ENCODE measurements around the gene ANKRD63.

The ANKRD63 gene

DNA sequence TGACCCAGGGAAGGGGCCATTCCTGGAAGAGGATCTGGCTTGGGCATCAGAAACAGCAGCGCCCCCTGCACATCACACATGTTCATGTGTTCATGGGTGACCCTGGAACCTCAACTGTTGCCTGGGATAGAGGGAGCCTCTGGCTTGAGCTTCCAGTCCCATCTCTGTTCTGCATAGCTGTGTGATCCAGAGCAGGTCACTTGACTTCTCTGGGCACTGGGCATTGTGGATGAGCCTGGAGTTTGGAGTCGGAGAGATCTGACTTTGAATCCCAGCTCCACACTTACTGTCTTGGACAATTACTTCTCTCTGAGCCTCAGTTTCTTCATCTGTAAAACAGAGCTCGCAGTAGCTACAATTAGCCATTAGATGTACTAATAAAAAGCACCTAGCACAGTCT, 28.4 kb downstream of the ANKRD63 start:
- DNase-seq: no peak

DNA sequence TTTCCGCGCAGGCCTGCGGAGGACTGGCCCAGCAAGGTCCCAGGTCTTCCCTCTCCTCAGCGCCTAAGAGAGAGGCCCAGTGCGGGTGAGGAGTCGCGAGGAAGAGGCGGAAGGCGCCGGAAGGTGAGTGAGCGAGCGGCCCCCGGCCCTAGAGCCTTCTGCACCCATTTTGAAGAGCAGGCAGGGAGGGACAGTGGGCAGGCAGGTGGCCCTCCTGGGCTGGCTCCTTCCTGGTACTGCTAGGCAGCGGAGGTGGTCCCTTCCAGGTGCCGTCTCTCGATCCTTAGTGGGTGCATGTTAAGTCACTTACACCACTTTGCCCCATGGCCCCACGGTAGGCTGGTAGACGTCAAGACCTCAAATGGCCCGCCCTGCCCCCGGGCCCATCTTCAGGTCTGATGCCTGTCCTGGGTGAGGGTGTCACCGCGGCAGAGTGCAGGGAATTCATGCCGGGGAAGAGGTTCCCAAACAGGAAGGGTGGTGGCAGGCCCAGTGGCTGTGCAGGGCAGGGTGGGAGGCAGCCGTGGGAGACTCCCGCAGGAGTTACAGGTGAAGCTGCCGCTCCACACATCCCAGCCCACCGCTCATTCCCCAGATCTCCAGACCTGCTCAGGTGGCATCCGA, 29.6 kb downstream of the ANKRD63 start:
- DNase-seq: no peak

DNA sequence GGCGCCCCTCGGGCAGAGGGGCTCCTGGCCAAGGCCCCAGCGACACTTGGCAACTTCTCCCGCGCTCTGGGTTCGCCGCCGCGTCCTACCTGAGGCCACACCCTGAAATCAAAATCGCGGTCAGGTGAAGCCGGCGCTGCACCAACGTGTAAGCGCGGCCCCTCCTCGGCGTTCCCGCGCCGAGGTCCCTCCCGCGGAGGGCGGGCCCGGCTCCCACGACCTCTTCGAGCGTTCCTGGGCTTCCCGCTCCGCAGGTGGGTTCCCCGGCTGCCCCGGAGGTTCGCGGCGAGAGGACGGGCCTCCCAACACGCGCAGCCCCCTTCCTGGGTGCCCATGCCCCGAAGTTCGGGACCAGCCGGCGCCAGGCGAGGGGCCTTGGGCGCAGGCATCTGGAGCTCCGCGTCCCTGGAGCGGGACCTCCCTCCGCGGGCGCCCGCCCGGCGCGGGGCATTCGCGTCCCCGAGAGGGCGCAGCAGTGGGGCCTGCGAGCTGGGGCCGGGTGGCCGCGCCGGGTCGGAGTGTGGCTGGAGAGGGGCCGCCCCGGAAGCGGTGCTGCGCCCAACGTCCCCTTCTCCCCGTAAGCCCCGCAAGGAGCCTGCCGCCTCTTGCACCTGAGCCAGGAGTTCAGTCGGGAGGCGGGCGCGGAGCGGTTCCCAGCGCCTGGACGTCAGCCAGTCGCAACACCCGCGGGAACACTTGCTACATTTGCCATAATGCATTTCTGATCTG, 30.3 kb downstream of the ANKRD63 start:
- DNase-seq: no peak

DNA sequence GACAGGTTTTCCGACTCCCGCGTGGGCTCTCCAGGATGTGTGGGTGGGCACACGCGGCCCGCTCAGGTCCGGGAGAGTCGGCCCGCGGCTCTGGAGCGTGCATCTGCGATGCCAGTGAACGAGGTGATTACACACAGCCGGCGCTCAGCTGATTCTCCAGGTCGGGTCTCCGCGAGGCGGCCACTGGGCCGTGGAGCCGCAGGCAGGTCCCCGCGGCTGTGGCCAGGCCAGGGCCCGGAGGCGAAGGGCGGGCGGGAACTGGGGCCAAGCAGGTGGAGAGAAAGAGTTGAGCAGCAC, 30.8 kb downstream of the ANKRD63 start:
- no peak for DNase-seq

DNA sequence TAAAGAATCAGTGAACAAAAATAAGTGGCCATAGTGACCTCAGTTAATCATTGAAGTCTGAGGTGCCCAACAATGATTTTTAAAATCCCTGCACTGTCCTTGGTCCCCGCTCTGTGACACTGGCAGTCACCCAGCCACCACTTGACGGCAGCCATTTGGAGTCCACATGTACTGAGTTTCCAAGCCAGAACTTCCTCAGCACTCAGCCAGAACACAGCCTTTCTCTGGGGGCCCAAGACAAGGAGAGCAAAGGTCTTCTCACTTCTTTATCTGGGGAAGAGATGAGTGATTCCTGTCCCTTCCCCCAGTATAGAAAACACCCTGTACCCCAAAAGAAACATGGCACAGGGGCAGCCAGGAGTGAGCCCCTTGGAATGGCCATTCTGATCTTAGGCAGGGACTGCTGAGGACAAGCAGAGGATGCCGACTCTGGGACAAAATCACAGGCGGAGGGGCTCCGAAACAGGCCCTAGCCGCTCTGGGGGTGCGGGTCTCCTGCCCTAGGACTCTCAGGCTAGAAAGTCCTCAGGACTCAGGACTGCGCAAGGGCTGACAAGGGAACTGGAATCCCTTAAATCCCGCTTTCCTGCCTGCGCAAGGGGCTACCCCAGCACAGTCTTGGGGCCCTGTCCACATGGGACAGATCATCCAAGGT, 31.3 kb downstream of the ANKRD63 start:
- DNase-seq: no peak

DNA sequence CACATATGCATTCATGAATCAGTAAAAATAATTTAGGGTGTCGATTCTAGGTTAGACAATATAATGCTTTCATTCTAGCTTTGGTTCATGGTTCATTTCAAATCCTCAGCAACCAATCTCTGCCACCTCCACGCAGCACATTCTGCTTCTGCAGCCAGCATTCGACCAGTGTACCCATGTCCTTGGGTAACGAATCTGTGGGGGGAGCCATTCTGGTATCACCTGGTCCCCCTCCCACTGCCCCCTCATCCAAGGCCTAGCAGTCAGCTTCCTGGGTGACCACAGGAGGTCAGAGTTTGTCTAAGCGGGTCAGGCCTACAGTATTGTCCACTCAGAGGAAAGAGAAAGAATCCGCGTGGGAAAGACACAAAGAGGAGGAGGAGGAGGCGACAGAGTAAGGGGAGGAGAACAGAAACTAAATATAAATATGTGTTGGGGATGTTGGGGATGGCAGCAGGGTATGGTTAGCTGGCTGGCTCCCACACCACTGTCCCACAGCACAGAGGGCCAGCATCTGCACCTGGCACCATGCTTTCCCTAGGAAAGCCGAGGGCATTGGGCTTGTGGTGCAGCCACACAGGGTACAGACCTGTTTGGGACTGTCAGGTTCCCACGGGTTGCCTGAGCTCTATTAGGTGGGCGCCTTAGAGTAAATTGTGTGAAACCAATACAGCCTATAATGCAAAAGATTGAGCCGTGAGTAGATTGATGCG, 31.9 kb downstream of the ANKRD63 start:
- no peak for DNase-seq

DNA sequence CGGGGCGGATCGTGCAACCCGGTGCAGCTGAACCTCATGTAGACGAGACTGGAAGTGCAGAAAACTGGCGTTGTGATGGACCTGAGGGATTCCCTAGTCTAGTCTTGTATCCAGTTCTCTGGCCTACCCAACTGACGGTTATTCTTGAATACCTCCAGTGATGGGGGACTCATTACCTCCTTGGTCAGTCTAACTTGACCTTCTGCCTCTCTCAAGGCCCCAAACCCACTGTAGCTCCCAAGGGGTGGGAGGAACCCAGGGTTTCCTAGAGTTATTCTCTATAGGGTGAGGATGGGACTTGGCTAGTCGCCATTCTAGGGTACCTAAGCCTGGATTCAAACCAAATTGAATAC, 32.6 kb downstream of the ANKRD63 start:
- DNase-seq: no peak

DNA sequence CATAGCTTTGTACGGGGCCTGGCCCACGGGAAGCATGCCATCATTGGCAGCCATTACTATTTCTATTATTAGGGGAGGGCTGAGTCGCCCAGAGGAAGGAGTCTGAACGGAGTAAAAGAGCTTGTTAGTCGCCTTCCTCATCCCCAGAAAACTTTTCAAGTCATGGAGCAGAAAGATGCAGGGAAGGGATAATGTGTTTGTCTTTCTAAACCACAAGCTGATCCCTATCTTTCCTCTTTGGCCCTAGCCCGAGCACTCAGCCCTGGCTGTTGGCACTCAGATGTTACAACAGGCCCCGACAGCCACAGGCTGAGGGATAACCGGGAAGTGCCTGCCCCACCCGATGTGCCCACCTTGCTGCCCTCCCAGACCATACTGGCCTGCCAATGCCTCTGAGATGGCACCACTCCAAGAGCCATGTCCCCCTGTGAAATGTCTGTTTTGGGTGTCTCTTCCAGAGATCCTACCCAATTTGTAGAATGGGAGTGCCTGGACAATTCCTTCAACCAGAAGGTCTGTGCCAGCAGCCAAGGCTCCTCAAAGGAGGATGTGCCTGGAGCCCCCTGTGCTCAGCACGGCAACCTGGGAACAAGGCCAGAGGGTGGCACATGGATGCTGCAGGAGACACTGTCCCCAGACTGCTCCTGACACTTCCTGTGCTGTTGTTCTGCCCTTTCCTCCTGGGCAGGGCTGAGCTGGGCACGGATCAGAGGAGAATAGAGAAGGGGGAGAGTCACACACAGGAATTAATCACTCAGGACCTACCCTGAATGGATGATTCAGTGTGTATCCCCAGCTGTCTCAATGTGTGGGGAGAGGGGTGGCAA, 33.2 kb downstream of the ANKRD63 start:
- DNase-seq: no peak

DNA sequence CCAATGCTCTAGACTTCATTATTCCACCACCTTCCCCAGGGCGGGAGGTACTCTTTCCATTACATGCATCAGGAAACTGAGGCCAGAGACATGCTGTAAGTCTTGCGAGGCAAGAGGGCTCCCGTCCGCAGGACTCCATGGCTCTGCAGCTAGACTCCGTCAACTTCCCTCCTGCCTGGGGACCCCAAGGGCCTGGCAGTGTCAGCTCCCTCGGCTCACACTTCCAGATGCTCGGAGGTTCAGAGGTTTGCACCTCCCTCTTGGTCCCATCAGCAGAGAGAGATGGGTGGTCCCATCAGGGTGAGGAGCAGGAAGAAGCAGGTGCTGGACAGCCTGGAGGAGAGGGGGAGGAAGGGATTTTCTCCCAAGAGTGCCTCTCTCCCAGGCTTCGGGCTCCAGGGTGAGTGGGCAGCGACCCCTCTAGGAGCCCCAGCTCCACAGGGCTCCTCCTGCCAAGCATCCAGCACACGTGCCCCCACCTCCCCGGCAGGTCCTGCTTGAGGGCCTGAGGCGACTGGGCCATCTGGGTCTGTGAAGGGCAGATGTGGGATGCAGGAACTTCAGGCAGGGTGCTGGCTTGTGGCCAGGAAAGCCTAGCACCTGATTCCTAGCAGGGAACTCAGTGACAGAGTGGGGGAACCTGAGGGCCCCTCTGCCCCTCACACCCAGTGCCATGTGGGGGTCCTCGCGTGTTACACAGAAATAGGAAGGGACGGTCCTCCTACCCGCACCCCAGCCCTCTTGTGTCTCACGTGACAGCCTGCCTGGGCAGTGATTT, 34.7 kb downstream of the ANKRD63 start:
- DNase-seq: no peak

DNA sequence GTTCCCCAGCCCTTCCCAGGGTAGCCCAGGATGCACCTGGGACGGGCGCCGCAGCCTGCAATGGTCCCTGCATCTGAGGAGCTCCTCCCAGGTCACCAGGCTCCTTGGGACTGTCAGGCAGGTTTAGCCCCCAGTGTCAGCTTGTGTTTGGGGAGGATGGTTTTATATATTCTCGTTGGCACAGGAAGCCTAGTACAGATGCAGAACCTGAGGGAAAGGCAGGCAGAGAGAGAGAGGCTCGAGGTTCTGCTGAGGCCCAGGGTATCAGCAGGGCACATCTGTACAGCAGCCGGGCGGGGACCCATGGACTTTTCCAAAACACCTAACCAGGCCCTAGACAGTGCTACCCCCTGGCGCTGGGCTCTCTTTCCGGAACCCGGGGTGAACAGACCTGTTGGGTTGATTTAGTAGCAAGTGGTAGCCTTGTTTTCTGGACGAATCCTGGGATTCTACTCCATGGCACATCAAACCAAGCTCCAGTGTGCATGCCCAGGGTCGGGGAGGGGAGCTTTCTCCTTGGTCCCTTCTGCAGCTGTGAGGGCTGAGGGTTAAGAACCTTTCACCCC, 35.4 kb downstream of the ANKRD63 start:
- DNase-seq: no peak

DNA sequence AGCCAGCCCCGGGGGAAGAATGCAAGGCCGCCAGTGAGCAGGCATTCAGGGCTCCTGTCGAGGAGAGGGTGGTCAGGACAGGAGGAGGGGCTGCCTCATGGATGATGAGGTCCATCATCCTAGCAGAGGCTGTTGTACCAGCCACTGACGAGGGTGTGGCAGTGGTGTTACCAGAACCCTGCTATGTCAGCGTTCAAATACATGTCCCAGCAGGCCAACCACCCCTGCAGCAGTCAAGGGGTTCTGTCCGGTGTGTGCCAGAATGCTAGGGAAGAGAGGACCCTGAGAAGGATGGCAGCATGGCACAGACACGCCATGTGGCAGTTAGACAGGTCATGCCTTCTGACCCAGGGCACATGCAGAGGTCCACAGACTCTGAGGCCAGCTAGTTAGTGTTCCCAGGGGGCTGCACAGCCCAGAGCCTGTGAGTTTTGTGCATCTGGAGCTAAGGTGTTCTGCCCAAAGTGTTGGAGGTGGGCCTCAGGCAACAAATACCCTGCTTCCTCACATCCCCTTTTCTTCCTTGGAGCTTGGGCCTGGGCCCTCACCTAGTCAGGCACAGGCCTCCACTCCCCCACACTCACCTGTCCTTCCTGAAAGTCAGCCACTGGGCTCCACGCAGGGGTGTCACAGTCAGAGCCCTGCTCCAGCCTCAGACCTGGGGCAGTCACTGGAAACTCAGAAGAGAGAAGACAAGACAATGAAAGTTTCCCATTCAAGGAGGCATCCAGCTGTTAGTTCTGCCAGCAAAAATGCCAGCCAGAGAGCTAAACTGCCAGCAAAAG, 36.2 kb downstream of the ANKRD63 start:
- DNase-seq: no peak

DNA sequence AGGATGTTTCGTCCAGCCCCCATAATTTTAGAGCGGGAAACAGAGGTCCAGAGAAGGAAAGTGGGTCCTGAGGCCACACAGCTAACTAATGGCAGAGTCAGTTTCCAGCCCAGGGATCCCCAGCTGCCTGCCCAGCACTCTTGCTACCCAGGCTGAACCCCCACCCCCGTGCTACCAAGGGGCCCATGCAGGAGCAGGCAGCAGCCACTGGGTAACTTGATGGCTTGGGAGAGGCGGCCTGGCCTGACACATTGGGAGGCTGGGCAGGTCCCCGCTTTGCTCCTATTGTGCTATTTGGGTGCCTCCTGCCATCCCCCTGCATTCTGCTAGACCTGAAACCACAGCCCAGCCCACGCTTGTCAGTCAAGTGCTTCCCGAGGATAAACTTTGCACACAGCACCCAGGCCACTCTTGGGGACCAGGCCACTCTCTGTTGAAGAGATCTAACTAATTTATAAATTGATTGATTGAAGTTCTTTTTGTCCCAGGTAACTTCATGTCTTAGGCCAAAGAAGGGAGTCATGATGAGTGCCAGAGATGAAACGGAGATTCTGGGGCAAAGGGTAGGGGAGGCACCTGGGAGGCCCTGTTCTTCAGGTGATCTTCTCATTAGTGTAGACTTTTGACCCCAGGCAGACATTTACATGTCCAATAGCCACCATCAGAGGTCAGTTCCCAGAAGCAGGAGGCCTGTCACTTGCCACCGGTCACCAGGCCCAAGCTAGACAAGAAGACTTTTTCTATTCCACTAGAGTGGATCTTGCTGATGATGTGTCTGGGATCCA, 37.0 kb downstream of the ANKRD63 start:
- no peak for DNase-seq

DNA sequence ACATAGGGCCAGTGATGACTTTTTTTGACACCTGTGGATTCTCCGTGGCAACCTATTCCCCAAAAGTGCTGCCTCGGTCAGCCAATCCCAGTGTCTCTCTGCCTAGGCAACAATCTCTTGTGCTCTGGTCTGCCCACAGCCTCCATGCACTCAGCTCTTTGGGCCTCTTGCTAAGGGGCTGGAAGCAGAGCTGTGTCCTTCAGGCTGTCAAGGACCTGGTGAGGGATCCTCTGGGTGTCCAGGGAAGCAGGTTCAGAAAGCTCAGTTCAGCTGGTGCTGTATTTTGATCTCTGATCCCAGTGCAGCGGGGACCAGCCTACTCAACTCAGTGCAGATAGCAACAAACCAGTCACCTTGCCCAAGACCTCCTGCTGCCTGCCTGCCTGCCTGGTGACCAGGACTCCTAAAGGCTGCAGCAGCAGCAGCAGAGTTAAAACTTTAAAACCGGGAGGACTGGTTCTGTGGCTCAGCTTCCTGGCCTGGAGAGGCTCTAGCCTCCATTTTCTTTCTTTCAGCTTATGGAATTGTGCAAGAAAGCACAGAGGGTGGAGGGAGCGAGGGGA, 37.8 kb downstream of the ANKRD63 start:
- no peak for DNase-seq

DNA sequence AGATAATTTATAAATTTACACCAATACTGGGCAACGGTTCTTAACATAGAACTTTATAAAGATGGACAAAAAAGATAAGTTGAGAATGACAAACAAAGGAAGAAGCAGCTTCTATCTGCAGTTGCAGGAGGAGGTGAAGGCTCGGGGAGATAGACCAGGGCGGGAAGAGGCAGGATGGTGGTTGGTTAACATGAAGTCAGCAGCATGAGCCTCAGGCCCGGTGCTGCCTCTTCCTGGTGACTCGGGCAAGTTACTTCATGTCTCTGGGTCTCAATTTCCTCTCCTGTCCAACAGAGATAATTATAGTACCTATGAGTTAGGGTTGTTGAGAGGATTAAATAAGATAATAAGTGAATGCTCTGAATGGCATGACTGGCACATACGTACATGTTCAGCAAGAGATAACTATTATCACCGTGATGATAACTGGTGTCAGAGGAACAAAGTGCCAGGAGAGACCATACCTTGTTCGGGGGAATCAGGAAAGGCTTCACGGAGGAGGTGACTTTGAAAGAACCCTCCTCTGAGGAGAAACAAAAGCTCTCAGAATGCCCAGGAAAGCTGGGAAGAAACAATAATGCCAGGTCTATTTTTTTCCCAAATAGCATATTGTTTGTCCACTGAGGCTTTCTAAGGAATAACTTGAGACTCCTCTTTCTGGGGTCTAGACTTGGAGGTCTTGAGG, 39.6 kb downstream of the ANKRD63 start:
- DNase-seq: no peak

DNA sequence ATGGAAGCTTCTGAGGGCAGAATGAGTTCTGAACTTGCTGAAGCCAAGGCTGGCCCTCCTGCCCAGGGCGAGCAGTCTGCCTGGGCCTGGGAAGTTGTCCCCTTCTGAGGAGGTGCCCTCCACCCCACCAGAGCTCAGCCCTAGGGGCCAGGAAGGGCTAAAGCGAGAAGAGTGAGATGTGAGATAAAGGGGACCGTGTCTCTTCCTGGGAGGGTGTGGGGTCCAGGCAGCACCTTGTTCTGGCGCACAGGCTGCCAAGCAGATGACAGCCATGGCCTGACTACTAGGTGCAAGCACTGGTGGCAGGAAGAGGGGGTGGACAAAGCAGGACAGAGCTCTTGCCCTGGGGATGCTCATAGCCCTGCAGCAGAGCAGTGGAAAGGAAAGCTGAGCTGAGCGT, 40.3 kb downstream of the ANKRD63 start:
- DNase-seq: no peak

DNA sequence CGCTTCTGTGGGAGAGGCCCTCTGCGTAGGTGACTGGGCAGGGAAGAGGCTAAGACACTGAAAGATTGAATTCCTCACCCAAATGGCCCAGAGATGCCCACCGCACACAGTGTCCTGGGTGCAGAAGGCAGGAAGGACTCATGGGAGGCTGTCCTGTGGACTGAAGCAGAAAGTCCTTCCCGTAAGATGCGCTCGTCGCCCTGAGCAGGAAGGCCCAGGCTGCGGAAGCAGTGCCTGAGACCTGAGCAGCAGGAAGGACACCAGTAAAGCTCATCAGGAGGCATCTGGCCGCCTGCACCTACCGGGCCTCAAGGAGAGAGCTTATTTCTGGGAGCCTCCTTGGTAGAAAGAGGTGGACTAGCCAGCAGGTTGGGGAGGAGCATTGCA, 40.7 kb downstream of the ANKRD63 start:
- DNase-seq: no peak

DNA sequence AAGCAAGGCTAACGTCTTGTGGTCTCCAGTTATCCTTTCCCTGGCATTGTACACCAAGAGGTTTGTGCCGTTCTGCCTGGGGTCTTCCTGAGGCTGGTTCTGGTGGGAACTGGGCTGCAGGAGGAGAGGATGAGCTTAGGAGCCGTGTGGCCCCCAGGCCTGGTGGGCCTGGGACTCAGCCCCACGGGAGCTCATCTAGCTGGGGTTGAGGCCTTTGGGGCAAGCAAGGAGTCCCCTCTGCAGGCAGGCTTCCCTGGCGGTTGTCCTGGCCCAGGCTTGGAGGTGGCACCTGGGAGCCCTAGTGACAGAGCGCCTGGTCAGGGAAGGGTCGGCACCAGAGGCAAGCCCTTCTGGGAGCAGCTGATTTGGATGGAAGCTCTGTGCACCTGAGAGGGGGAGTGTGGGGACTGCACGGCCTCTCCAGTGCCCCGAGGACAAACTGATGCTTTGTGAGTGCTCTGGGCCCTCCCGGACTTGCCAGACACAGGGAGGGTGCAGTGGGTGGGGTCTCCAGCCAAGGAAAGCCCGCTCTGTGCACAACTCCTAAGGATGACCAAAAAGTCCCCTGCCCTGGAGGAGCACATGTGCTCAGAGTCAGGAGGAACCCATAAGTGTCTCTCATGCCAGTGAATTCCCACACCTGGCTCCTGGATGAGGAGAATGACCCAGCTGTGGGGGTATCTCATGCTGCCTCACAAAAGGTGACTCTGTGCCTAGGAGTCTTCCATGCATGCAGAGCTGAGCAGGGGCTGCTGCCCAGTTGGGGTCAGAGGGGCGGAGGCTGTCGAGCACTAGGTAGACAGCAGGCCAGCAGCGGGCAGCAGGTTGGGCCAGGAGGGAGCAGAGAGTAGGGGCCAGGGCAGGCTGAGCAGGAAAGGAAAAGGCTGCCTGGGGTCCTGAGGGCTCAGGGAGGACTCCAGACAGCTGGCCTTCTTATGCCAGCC, 41.3 kb downstream of the ANKRD63 start:
- no peak for DNase-seq

DNA sequence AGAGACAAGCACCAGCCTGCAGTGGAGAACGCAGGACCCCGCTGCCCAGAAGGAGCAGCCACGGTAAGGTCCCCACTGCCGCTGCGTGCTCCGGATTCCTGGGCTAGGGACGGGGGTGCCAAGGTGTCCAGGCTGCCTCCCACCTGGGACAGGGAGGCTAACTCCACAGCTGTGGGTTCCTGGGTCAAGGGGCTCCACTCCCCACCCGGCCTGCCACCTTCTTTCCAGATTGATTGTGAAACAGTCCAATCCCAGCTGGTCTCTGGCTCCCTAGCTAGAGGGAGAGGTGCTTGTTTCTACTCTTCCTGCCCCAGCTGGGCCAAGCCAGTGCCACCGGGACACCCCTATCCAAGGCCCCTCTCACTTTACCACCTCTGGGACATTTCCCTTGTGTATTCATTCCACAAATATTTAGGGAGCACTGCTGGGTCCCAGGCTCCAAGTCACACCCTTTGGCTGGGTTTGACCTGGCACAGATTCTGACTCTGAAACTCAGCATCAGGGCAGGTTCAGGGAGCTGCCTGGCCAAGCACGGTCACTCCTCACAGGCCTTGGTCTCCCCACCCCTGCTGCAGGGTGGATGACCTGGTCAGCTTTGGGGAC, 42.1 kb downstream of the ANKRD63 start:
- DNase-seq: no peak

All from NCI-H187 (cell line).